NB4 (cell line): ENCODE measurements around the gene L3HYPDH.

Experiments
- MAX ChIP-seq: IDR thresholded peaks from 2 replicates; pipeline ENCODE4 v1.6.1; 2011; ENCODE audit warnings: low read depth, low read length
- MYC ChIP-seq: IDR thresholded peaks from 2 replicates; pipeline ENCODE4 v1.6.1; 2011; ENCODE audit warnings: low read depth, low read length
- POLR2A ChIP-seq: IDR thresholded peaks from 2 replicates; pipeline ENCODE4 v1.6.1; 2011; ENCODE audit warnings: mild to moderate bottlenecking; ENCODE audit not compliant: insufficient read length; ENCODE audit errors: extremely low read depth
- TF ChIP-seq, protein P1 (sequence below): IDR thresholded peaks from one replicate; pipeline ENCODE4 v1.5.1; 2012; ENCODE audit warnings: low read depth, low read length

GRCh38 chr14:59482541-59483331, 1.5 kb downstream of the L3HYPDH start:
- TF ChIP-seq MAX (no peak), POLR2A (no peak), MYC (no peak)
- TF ChIP-seq, protein P1, sequence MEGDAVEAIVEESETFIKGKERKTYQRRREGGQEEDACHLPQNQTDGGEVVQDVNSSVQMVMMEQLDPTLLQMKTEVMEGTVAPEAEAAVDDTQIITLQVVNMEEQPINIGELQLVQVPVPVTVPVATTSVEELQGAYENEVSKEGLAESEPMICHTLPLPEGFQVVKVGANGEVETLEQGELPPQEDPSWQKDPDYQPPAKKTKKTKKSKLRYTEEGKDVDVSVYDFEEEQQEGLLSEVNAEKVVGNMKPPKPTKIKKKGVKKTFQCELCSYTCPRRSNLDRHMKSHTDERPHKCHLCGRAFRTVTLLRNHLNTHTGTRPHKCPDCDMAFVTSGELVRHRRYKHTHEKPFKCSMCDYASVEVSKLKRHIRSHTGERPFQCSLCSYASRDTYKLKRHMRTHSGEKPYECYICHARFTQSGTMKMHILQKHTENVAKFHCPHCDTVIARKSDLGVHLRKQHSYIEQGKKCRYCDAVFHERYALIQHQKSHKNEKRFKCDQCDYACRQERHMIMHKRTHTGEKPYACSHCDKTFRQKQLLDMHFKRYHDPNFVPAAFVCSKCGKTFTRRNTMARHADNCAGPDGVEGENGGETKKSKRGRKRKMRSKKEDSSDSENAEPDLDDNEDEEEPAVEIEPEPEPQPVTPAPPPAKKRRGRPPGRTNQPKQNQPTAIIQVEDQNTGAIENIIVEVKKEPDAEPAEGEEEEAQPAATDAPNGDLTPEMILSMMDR, result no peak
